ENCODE measurements around the gene KLRD1. TPM values are rescaled to one million over a fixed set of nuclear protein-coding genes. Genes with fewer than 3 reads are reported as not detected.

KLRD1 gene
- total and polyA plus RNA-seq, 2 donors (not counting 1 experiment from before 2014, with no cell fraction given) = 0.06 to 0.17 TPM

GRCh38 chr12:10272467-10272866 lies 35.2 kb upstream of the KLRD1 start:
- peak in 1 of 2 donors; percentile 14 for DNase-seq (ENCODE audit: low read depth in 2 of 2)
- H3K4me2 ChIP-seq (ENCODE audit: extremely low read depth, insufficient read depth, low read length) = no peak overlapping the region
- H3K27ac ChIP-seq (ENCODE audit: insufficient read depth, low read length) = no peak overlapping the region
- no peaks in the 10 kb centered on the region for H3K27me3 ChIP-seq (ENCODE audit: control insufficient read depth, insufficient read depth, low read length)
- TF ChIP-seq CTCF (conservative IDR thresholded peaks at IDR 0.05 in 1 of 2, IDR thresholded peaks at IDR 0.05 in 1 of 2; ENCODE audit: low read depth in 1 of 2, low read length in 2 of 2) (no peak), EZH2 (IDR thresholded peaks at IDR 0.05; ENCODE audit: low read length, missing control alignments) (no peak)
- no peaks in the 10 kb centered on the region for H3K4me1 ChIP-seq (ENCODE audit: control insufficient read depth, extremely low read depth, insufficient read depth, low read length)
- no peak overlapping the region for H2AFZ ChIP-seq (ENCODE audit: low read length)
- H3K79me2 ChIP-seq (ENCODE audit: control insufficient read depth, insufficient read depth, low read length) = no peaks in the 10 kb centered on the region
- H3K36me3 ChIP-seq (ENCODE audit: control insufficient read depth, insufficient read depth, low read length) = no peaks in the 10 kb centered on the region
- H4K20me1 ChIP-seq (ENCODE audit: control insufficient read depth, extremely low read depth, insufficient read depth, low read length) = no peaks in the 10 kb centered on the region
- no peak overlapping the region for H3K4me3 ChIP-seq (replicated peaks in 1 of 4; ENCODE audit: control extremely low read depth in 1 of 4, insufficient read depth in 1 of 4, low read depth in 3 of 4, low read length in 4 of 4)
- no peaks in the 10 kb centered on the region for H3K9me3 ChIP-seq (ENCODE audit: control insufficient read depth, insufficient read depth, low read depth, low read length)
- no peak overlapping the region for H3K9ac ChIP-seq (ENCODE audit: insufficient read depth, low read length)

- no peak overlapping the region for H2AFZ ChIP-seq (ENCODE audit: low read length)
- no peak for TF ChIP-seq EZH2 (IDR thresholded peaks at IDR 0.05; ENCODE audit: low read length, missing control alignments)
- no peak for TF ChIP-seq CTCF (conservative IDR thresholded peaks at IDR 0.05 in 1 of 2, IDR thresholded peaks at IDR 0.05 in 1 of 2; ENCODE audit: low read depth in 1 of 2, low read length in 2 of 2)
- no peak overlapping the region for H3K9ac ChIP-seq (ENCODE audit: insufficient read depth, low read length)
- H3K36me3 ChIP-seq (ENCODE audit: control insufficient read depth, insufficient read depth, low read length) = no peaks in the 10 kb centered on the region
- H3K27me3 ChIP-seq (ENCODE audit: control insufficient read depth, insufficient read depth, low read length) = no peaks in the 10 kb centered on the region
- H3K4me2 ChIP-seq (ENCODE audit: extremely low read depth, insufficient read depth, low read length) = no peak overlapping the region
- DNase-seq (ENCODE audit: low read depth in 2 of 2) = peak in 1 of 2 donors; percentile 66
- H3K79me2 ChIP-seq (ENCODE audit: control insufficient read depth, insufficient read depth, low read length) = no peaks in the 10 kb centered on the region
- H3K4me3 ChIP-seq (replicated peaks in 1 of 4; ENCODE audit: control extremely low read depth in 1 of 4, insufficient read depth in 1 of 4, low read depth in 3 of 4, low read length in 4 of 4) = no peak overlapping the region
- no peaks in the 10 kb centered on the region for H4K20me1 ChIP-seq (ENCODE audit: control insufficient read depth, extremely low read depth, insufficient read depth, low read length)
- no peak overlapping the region for H3K27ac ChIP-seq (ENCODE audit: insufficient read depth, low read length)
- H3K9me3 ChIP-seq (ENCODE audit: control insufficient read depth, insufficient read depth, low read depth, low read length) = no peaks in the 10 kb centered on the region
- no peaks in the 10 kb centered on the region for H3K4me1 ChIP-seq (ENCODE audit: control insufficient read depth, extremely low read depth, insufficient read depth, low read length)
Measured at GRCh38 chr12:10276774-10277173, 30.9 kb upstream of the KLRD1 start.

- Histone ChIP-seq H3K27ac (ENCODE audit: insufficient read depth, low read length) (no peak overlapping the region), H3K36me3 (ENCODE audit: control insufficient read depth, insufficient read depth, low read length) (no peaks in the 10 kb centered on the region), H3K9ac (ENCODE audit: insufficient read depth, low read length) (no peak overlapping the region), H3K9me3 (ENCODE audit: control insufficient read depth, insufficient read depth, low read depth, low read length) (no peaks in the 10 kb centered on the region), H3K27me3 (ENCODE audit: control insufficient read depth, insufficient read depth, low read length) (no peaks in the 10 kb centered on the region), H3K4me3 (replicated peaks in 1 of 4; ENCODE audit: control extremely low read depth in 1 of 4, insufficient read depth in 1 of 4, low read depth in 3 of 4, low read length in 4 of 4) (no peak overlapping the region), H3K79me2 (ENCODE audit: control insufficient read depth, insufficient read depth, low read length) (no peaks in the 10 kb centered on the region), H3K4me2 (ENCODE audit: extremely low read depth, insufficient read depth, low read length) (no peak overlapping the region), H2AFZ (ENCODE audit: low read length) (no peak overlapping the region), H3K4me1 (ENCODE audit: control insufficient read depth, extremely low read depth, insufficient read depth, low read length) (no peaks in the 10 kb centered on the region), H4K20me1 (ENCODE audit: control insufficient read depth, extremely low read depth, insufficient read depth, low read length) (no peaks in the 10 kb centered on the region)
- DNase-seq (ENCODE audit: low read depth in 2 of 2) = no peak
- no peak for TF ChIP-seq EZH2 (IDR thresholded peaks at IDR 0.05; ENCODE audit: low read length, missing control alignments)
Measured at GRCh38 chr12:10278104-10278503, 29.6 kb upstream of the KLRD1 start.
